Measurements from ENCODE around the gene PIK3C2A. TPM values are rescaled to one million over a fixed set of nuclear protein-coding genes. Genes with fewer than 3 reads are reported as not detected.

PIK3C2A gene
- total and polyA plus RNA-seq, 2 of the 13 experiments (the other 11 are each of a cell fraction or from before 2014, with no cell fraction given), result 27.5 to 49.9 TPM

DNA sequence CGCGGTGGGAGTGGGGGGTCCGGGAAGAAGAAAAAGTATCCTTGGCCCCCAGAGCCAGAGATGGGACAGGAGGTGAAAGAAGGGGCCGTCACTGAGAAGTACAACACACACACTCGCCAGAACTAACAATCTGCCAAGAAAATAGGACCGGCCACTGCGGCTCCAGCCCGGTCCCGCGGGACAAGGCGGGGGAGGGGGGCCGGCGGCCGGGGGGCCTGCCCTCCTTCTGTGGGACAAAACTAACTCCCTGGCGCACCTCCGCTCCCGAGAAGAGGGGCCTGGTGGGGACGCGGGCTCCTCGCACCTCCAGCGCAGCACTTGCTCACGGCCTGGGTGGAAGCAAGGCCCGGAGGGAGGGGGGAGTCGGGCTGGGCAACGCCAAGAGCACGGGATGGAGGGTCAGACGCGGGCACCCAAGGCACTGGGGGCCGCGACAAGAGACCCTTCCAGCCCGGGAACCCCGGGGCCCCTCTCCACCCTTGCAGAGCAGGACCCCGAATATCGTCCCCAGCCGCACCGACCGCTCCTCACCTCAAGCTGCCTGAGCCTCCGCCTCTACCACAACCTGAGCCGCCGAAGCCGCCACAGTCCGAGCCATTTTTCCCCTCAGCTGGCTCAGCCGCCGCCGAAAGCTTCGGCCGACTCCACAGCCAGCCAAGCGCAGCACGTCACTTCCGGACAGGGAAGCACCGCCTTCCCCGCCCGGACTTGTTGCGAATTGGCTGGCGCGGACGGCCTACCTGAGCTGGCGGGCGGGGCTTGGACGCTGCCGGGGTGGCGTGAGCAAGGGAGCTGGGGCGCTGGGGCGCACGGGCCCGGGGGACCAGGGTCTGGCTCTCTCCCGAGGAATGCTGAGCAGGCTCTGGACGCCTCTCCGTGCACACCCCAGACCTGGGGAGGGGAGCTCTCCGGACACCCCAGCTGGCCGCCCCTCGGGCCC, at the start of gene PIK3C2A (continued):
- TF ChIP-seq, protein P1, sequence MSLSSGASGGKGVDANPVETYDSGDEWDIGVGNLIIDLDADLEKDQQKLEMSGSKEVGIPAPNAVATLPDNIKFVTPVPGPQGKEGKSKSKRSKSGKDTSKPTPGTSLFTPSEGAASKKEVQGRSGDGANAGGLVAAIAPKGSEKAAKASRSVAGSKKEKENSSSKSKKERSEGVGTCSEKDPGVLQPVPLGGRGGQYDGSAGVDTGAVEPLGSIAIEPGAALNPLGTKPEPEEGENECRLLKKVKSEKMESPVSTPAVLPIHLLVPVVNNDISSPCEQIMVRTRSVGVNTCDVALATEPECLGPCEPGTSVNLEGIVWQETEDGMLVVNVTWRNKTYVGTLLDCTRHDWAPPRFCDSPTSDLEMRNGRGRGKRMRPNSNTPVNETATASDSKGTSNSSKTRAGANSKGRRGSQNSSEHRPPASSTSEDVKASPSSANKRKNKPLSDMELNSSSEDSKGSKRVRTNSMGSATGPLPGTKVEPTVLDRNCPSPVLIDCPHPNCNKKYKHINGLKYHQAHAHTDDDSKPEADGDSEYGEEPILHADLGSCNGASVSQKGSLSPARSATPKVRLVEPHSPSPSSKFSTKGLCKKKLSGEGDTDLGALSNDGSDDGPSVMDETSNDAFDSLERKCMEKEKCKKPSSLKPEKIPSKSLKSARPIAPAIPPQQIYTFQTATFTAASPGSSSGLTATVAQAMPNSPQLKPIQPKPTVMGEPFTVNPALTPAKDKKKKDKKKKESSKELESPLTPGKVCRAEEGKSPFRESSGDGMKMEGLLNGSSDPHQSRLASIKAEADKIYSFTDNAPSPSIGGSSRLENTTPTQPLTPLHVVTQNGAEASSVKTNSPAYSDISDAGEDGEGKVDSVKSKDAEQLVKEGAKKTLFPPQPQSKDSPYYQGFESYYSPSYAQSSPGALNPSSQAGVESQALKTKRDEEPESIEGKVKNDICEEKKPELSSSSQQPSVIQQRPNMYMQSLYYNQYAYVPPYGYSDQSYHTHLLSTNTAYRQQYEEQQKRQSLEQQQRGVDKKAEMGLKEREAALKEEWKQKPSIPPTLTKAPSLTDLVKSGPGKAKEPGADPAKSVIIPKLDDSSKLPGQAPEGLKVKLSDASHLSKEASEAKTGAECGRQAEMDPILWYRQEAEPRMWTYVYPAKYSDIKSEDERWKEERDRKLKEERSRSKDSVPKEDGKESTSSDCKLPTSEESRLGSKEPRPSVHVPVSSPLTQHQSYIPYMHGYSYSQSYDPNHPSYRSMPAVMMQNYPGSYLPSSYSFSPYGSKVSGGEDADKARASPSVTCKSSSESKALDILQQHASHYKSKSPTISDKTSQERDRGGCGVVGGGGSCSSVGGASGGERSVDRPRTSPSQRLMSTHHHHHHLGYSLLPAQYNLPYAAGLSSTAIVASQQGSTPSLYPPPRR (CRISPR knock-in tag; IDR thresholded peaks at IDR 0.05; ENCODE audit: borderline replicate concordance), result 0 out of 2 replicates have a peak, but pooled peaks have one; percentile 40
- 0 out of 2 replicates have a peak, but pooled peaks have one; percentile 44 for TF ChIP-seq ZNF205 (CRISPR knock-in tag; IDR thresholded peaks at IDR 0.05)
- TF ChIP-seq ZNF567 (CRISPR knock-in tag; IDR thresholded peaks at IDR 0.05; ENCODE audit: borderline replicate concordance), result no peak
- TF ChIP-seq ZZZ3 (CRISPR knock-in tag; IDR thresholded peaks at IDR 0.05; ENCODE audit: borderline replicate concordance), result 0 out of 2 replicates have a peak, but pooled peaks have one; percentile 18
- 0 out of 2 replicates have a peak, but pooled peaks have one; percentile 58 for TF ChIP-seq EED (CRISPR knock-in tag; IDR thresholded peaks at IDR 0.05)
- TF ChIP-seq PAF1 (CRISPR knock-in tag; IDR thresholded peaks at IDR 0.05), result no peak
- TF ChIP-seq, protein P2, sequence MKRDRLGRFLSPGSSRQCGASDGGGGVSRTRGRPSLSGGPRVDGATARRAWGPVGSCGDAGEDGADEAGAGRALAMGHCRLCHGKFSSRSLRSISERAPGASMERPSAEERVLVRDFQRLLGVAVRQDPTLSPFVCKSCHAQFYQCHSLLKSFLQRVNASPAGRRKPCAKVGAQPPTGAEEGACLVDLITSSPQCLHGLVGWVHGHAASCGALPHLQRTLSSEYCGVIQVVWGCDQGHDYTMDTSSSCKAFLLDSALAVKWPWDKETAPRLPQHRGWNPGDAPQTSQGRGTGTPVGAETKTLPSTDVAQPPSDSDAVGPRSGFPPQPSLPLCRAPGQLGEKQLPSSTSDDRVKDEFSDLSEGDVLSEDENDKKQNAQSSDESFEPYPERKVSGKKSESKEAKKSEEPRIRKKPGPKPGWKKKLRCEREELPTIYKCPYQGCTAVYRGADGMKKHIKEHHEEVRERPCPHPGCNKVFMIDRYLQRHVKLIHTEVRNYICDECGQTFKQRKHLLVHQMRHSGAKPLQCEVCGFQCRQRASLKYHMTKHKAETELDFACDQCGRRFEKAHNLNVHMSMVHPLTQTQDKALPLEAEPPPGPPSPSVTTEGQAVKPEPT (CRISPR knock-in tag; IDR thresholded peaks at IDR 0.05; ENCODE audit: low read depth), result no peak
- TF ChIP-seq DMTF1 (CRISPR knock-in tag; IDR thresholded peaks at IDR 0.05), result no peak
- peak; percentile 43; the same call in 1 of the 2 replicates for TF ChIP-seq MAX (IDR thresholded peaks at IDR 0.05)
- no peak for TF ChIP-seq ZNF550 (CRISPR knock-in tag; IDR thresholded peaks at IDR 0.05; ENCODE audit: borderline replicate concordance)
- TF ChIP-seq RFX1 (IDR thresholded peaks at IDR 0.05), result no peak
- TF ChIP-seq GPBP1L1 (CRISPR knock-in tag; IDR thresholded peaks at IDR 0.05), result no peak
- no peak for TF ChIP-seq HMG20B (CRISPR knock-in tag; conservative IDR thresholded peaks at IDR 0.05)
- no peak for TF ChIP-seq SYNCRIP (IDR thresholded peaks at IDR 0.05; ENCODE audit: insufficient read depth, low read depth, low read length)
- peak; percentile 84 for TF ChIP-seq ZNF564 (CRISPR knock-in tag; IDR thresholded peaks at IDR 0.05)
- TF ChIP-seq SIX4 (CRISPR knock-in tag; IDR thresholded peaks at IDR 0.05), result no peak
- no peak for TF ChIP-seq CENPX (CRISPR knock-in tag; IDR thresholded peaks at IDR 0.05)

All from HepG2 (cell line).